ENCODE results near the gene FOXL2NB.

DNA sequence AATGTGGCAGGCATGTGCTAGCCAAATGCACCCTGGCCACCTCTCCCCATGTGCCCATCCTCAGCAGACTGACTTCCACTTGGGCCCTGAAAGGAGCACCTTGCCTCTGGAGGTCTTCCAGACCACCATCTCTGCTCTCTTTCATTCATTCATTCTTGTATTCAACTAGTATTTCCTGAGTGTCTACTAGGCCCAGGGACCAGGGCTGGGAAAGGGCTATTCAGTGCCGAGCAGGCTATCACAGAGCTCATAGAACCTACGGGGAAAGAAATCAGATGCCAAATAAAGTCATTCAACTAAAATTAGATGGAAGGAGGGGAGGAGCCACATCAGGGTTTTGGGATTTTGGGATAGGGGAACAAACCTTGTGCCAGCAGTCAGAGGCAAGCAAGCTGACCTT lies 40.2 kb downstream of the FOXL2NB start:
- TF ChIP-seq, protein P1, sequence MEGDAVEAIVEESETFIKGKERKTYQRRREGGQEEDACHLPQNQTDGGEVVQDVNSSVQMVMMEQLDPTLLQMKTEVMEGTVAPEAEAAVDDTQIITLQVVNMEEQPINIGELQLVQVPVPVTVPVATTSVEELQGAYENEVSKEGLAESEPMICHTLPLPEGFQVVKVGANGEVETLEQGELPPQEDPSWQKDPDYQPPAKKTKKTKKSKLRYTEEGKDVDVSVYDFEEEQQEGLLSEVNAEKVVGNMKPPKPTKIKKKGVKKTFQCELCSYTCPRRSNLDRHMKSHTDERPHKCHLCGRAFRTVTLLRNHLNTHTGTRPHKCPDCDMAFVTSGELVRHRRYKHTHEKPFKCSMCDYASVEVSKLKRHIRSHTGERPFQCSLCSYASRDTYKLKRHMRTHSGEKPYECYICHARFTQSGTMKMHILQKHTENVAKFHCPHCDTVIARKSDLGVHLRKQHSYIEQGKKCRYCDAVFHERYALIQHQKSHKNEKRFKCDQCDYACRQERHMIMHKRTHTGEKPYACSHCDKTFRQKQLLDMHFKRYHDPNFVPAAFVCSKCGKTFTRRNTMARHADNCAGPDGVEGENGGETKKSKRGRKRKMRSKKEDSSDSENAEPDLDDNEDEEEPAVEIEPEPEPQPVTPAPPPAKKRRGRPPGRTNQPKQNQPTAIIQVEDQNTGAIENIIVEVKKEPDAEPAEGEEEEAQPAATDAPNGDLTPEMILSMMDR (IDR thresholded peaks at IDR 0.05): no peak
- no peak for TF ChIP-seq EP300 (IDR thresholded peaks at IDR 0.05; ENCODE audit: low read depth)
- TF ChIP-seq POLR2A (IDR thresholded peaks at IDR 0.05): no peak

All from transverse colon (tissue), 3 donors.